Measurements from ENCODE around the gene KLC1.

KLC1 gene

DNA sequence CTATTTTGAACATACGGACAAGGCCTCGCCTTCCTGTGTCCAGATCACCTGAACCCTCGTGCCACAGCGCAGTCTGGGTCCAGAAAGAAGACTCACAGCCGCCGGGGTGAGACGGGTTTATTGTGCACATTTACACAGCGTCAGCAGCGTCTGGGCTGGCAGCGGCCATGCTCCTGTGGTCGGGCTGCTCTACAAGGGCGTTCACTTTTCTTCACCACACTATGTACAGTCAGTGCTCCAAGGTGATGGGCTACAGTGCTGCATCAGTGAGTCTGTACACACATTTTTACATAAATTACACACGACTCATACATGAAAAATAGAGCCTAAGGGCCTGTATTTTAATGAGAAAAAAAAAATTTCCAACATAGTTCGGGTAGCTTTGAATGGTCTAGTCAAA lies 104.6 kb downstream of the KLC1 start:
- H3K4me3 ChIP-seq (ENCODE audit: low read depth, low read length) = no peak overlapping the region
- no peak for TF ChIP-seq CTCF (IDR thresholded peaks at IDR 0.05; ENCODE audit: borderline replicate concordance, insufficient read depth, low read depth, low read length)

- TF ChIP-seq CTCF (IDR thresholded peaks at IDR 0.05; ENCODE audit: borderline replicate concordance, insufficient read depth, low read depth, low read length) = no peak
- H3K4me3 ChIP-seq (ENCODE audit: low read depth, low read length) = no peak overlapping the region
These were observed 105.3 kb downstream of the KLC1 start for GRCh38 chr14:103734081-103734888.

DNA sequence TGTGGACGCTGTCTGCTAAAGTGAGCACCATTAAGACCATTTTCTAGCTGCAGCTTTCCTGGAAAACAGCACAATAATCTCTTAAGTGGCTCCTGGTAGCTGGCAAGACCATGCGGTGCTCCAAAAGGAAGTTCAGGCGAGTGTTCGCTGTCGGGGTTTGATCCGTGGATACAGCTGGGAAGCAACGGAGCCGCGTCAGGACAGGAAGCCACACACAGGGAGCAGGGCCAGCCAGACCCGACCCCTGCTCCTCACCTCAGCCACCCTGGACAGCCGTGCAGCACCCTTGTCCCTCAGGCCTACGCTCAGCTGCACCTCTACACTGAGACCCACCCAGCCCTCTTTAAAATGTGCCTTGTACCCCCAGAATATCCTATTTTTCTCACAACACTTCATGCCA lies 106.0 kb downstream of the KLC1 start:
- no peak for TF ChIP-seq CTCF (IDR thresholded peaks at IDR 0.05; ENCODE audit: borderline replicate concordance, insufficient read depth, low read depth, low read length)

GRCh38 chr14:103735439-103735814 lies 106.4 kb downstream of the KLC1 start:
- H3K4me3 ChIP-seq (ENCODE audit: low read depth, low read length) = no peak overlapping the region
- TF ChIP-seq CTCF (IDR thresholded peaks at IDR 0.05; ENCODE audit: borderline replicate concordance, insufficient read depth, low read depth, low read length) = no peak

More for the DNA sequence above, 106.0 kb downstream of the KLC1 start:
- no peak overlapping the region for H3K4me3 ChIP-seq (ENCODE audit: low read depth, low read length)

GRCh38 chr14:103735815-103736545 lies 107.0 kb downstream of the KLC1 start:
- TF ChIP-seq CTCF (IDR thresholded peaks at IDR 0.05; ENCODE audit: borderline replicate concordance, insufficient read depth, low read depth, low read length) = no peak
- no peak overlapping the region for H3K4me3 ChIP-seq (ENCODE audit: low read depth, low read length)

- no peak for TF ChIP-seq CTCF (IDR thresholded peaks at IDR 0.05; ENCODE audit: borderline replicate concordance, insufficient read depth, low read depth, low read length)
- no peak overlapping the region for H3K4me3 ChIP-seq (ENCODE audit: low read depth, low read length)
These were observed 107.8 kb downstream of the KLC1 start for GRCh38 chr14:103736546-103737431.

All from GM12875 (cell line).